Kidney (tissue), 14 donors: ENCODE data around the gene ITGA5. TPM values are rescaled to one million over a fixed set of nuclear protein-coding genes. Genes with fewer than 3 reads are reported as not detected.

Source experiments
- DNase-seq, 5 donors: peaks; one replicate each; pipeline ENCODE4 v3.0.0-alpha.2; 2013 to 2020
- FAIRE-seq: peaks from 2 replicates; lab custom pipeline; 2012; peaks lifted over from hg19 to GRCh38; lab: Jason Lieb, UNC
- H3K27ac ChIP-seq, 2 donors: one replicate each; pipeline ENCODE4 v1.7.0; 2013; ENCODE audit warnings: low read depth in 2 of 2, low read length in 2 of 2, inconsistent platforms in 1 of 2
- H3K27me3 ChIP-seq: one replicate; pipeline ENCODE4 v1.7.1; 2013; ENCODE audit warnings: low read length, inconsistent platforms; ENCODE audit not compliant: control insufficient read depth, insufficient read depth
- H3K36me3 ChIP-seq, 3 donors: one replicate each; pipeline versions ENCODE4 v1.7.0 to v1.7.1; 2013; ENCODE audit warnings: low read length in 3 of 3, control low read depth in 1 of 3, inconsistent platforms in 1 of 3; ENCODE audit not compliant: insufficient read depth in 3 of 3, control insufficient read depth in 2 of 3
- H3K4me1 ChIP-seq, 3 donors: one replicate each; pipeline versions ENCODE4 v1.7.0 to v1.7.1; 2013; ENCODE audit warnings: low read length in 3 of 3, inconsistent platforms in 1 of 3, low read depth in 1 of 3; ENCODE audit not compliant: control insufficient read depth in 2 of 3, insufficient read depth in 2 of 3
- H3K4me3 ChIP-seq, 3 donors: one replicate each; pipeline versions ENCODE4 v1.7.0 to v1.8.1; 2013; ENCODE audit warnings: low read length in 3 of 3, control low read depth in 1 of 3, inconsistent platforms in 1 of 3
- H3K9ac ChIP-seq, 3 donors: one replicate each; pipeline versions ENCODE4 v1.7.0 to v1.7.1; 2013; ENCODE audit warnings: low read length in 3 of 3, control low read depth in 1 of 3, inconsistent platforms in 1 of 3
- H3K9me3 ChIP-seq, 3 donors: one replicate each; pipeline versions ENCODE4 v1.7.0 to v1.7.1; 2013; ENCODE audit warnings: low read length in 3 of 3, control low read depth in 1 of 3, inconsistent platforms in 1 of 3; ENCODE audit not compliant: control insufficient read depth in 2 of 3, insufficient read depth in 1 of 3
- intact Hi-C: fragments of 100-400 bp; cut with DNase I; formaldehyde crosslinking; loops from one replicate; pipeline ENCODE4 v1.11.1; 2022
- polyA plus RNA-seq: library from polyadenylated mRNA; stranded (reverse); fragments of 350-450 nt; fragmentation: Illumina TruSeq; extraction: RNeasy Lipid Tissue Mini Kit (QIAGEN cat#74804); gene quantifications from one replicate; pipeline ENCODE4 v1.2.3, GENCODE V29; 2014; ENCODE audit warnings: low read depth, low replicate concordance; ENCODE audit not compliant: insufficient read depth
- total RNA-seq: library from RNA; stranded (reverse); fragmentation: NEBNext Ultra II Directional; extraction: Animal tissue kit (Norgen Biotek cat#: 25700); gene quantifications from one replicate; pipeline ENCODE4 v1.2.1, GENCODE V29; 2021
- TF ChIP-seq, protein P1 (sequence below): IDR thresholded peaks from 3 replicates; pipeline ENCODE4 v1.5.1; 2012; ENCODE audit warnings: mild to moderate bottlenecking, moderate library complexity, borderline replicate concordance; ENCODE audit not compliant: insufficient read depth; ENCODE audit errors: extremely low read depth
- donor health status: control.
- donor health status: control.
- donor health status: control.
- donor health status: control.
- donor health status: control.
- donor health status: DM: yes; HTN: yes; CAD: no.
- donor health status: Normal renal cell carcinoma (clear cell type).

The ITGA5 gene
- total and polyA plus RNA-seq, 2 donors from 2014 or later, result 11.4 to 65.6 TPM

DNA sequence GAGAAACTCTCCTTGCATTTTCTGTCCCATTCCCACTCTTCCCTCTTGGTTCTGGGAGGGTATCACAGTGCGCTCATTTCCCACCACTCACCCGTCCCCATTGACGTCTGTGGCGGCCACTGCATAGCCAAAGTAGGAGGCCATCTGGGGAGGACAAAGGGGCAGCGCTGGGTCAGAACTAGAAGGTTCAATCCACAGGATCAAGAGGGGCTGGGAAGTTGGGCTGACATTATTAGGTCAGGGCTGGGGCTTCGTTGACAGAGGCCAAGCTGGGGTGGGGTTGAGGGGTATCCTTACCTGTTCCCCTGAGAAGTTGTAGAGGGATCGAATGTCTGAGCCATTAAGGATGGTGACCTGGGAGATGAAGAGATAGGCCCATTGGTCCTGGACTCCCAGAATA lies 13.5 kb downstream of the ITGA5 start:
- H3K4me1 ChIP-seq, result no peaks in the 10 kb centered on the region
- FAIRE-seq (no peak), DNase-seq (no peak)
- peaks cover 0 to 4% (median 4%) of the 10 kb centered on the region in 3 donors for H3K36me3 ChIP-seq
- TF ChIP-seq, protein P1, sequence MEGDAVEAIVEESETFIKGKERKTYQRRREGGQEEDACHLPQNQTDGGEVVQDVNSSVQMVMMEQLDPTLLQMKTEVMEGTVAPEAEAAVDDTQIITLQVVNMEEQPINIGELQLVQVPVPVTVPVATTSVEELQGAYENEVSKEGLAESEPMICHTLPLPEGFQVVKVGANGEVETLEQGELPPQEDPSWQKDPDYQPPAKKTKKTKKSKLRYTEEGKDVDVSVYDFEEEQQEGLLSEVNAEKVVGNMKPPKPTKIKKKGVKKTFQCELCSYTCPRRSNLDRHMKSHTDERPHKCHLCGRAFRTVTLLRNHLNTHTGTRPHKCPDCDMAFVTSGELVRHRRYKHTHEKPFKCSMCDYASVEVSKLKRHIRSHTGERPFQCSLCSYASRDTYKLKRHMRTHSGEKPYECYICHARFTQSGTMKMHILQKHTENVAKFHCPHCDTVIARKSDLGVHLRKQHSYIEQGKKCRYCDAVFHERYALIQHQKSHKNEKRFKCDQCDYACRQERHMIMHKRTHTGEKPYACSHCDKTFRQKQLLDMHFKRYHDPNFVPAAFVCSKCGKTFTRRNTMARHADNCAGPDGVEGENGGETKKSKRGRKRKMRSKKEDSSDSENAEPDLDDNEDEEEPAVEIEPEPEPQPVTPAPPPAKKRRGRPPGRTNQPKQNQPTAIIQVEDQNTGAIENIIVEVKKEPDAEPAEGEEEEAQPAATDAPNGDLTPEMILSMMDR, result no peak
- no peak overlapping the region for H3K9ac ChIP-seq
- no peak overlapping the region for H3K27ac ChIP-seq
- no peak overlapping the region for H3K4me3 ChIP-seq
- H3K27me3 ChIP-seq, result no peaks in the 10 kb centered on the region
- no peaks in the 10 kb centered on the region for H3K9me3 ChIP-seq
- intact Hi-C loops, result no loop called here

DNA sequence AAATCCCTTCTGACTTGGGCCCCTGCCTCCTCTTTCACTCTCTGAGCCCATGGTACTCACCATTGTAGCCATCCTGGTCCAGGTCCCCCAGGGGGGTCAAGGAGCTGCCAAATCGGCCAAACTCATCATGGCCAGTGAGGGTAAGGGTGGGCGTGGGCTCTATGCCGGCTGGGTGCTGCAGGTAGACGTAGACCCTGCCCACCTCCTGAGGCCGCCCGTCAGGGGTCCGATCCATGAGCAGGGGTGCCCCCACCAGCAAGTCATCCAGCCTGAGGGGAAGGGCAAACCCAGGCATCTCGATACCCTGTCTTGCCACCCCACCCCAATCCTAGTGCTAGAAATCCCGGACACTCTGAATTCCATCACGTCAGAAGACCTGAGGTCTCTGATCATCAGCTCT lies 14.0 kb downstream of the ITGA5 start:
- FAIRE-seq, result no peak
- H3K9me3 ChIP-seq, result no peaks in the 10 kb centered on the region
- no peak overlapping the region for H3K9ac ChIP-seq
- TF ChIP-seq, protein P1, result no peak
- no peaks in the 10 kb centered on the region for H3K4me1 ChIP-seq
- H3K27ac ChIP-seq, result no peak overlapping the region
- intact Hi-C loops, result no loop called here
- no peaks in the 10 kb centered on the region for H3K27me3 ChIP-seq
- H3K36me3 ChIP-seq, result peaks cover 0 to 4% (median 4%) of the 10 kb centered on the region in 3 donors
- no peak overlapping the region for H3K4me3 ChIP-seq
- no peak for DNase-seq

DNA sequence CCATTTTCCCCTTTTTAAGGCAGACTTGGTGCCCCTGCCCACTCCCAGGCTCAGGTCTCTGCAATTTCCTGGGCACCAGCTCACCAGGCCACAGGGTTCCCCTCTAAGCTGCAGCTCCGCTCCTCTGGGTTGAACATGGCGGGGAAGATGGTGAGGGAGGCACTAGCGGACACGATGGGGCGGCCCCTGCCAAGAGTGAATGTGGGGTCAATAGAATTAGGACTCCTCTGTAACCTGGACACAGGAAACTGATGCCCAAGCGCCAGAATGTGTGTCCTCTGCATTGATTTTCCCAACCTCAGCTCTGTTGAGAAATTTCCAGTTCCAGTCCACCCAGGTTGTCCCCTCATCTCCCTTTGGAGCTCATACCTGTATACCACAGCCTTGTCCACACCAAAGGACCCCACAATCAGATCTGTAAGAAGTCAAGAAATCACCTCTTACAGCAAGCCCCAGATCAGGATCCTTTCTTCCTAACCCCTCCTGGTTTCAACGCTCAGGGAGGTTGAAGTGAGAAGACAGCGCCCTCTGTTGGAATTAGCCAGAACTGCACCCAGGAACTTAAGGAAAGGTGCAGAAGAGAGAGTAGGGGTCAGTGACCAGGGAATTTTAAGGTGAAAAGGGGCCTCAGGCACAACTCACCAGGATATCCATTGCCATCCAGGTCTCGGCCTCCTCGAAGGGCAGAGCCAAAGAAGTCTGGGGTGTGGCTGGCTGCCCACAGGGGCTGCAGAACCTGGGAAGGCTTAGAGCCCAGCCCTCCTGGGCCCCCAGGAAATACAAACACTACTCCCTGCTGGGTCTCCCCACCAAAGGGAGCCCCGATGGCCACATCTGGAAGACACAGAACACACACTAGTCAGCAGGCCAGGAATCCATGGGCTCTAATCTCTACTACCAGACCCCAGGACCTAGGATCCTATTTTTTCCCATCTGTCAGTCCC lies 14.7 kb downstream of the ITGA5 start:
- no peak for FAIRE-seq
- Histone ChIP-seq H3K4me3 (no peak overlapping the region), H3K4me1 (no peaks in the 10 kb centered on the region), H3K27me3 (no peaks in the 10 kb centered on the region), H3K9ac (no peak overlapping the region), H3K36me3 (peaks cover 0 to 4% (median 4%) of the 10 kb centered on the region in 3 donors), H3K27ac (no peak overlapping the region), H3K9me3 (no peaks in the 10 kb centered on the region)
- DNase-seq, result peak in 4 of 5 donors; percentile 61 to 74 (median 68)
- intact Hi-C loops, result loop anchor here (5.0 kb wide), 1 partner anchor 33 kb away; no protein-coding TSS in a partner anchor
- TF ChIP-seq, protein P1, result peak; percentile 87
